NCI-H2196 treated with DMSO at 0.1 percent for 48 hours (cell line): ENCODE results near the gene MLKL.

Source experiments
- DNase-seq: peaks from one replicate; lab custom pipeline; 2025; ENCODE audit not compliant: unreplicated experiment; lab: John Stamatoyannopoulos, UW

Gene MLKL

GRCh38 chr16:74700438-74701225 is at the start of gene MLKL:
TSS of gene MLKL (minus strand) at chr16:74700862. CDS start at chr16:74695757, 5,105 bp downstream.
- DNase-seq: no peak

DNA sequence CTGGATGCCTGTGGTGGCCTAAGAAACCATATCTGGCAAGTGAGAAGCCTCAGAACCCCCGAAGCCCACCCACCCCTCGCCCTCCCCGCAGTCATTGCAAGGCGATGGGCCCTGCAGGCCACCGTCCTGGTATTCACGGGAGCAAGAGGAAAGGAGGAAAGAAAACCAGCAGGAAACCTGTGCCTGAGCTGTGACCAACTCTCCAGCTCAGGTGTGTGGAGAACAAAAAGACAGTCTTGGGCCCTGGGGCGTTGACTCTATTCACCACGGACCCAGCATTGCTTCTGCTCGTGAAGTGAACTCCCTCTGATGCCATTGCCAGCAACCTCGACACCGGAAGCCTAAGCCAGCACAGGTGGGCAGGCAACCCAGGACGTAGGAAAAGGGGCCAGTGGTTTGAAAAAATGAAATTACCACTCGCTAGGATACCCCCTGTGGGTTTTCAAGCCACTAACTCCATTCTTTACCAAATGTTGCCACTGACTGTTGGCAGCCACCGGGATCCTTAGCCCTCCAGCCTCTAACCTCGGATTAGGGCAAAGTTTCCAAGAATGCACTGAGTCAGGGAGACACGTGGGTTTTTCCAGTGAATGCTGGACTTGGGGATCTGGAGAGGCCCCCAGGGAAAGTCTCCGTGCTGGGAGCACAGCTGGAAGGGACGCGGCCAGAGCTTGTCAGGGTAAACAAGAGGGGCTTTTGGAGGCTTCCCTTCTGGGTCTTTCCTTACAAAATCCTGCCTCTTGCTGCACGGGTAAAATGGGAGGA is 48.8 kb upstream of the MLKL start:
- DNase-seq: no peak

- no peak for DNase-seq
Observed at GRCh38 chr16:74748616-74749026, 48.0 kb upstream of the MLKL start.

DNA sequence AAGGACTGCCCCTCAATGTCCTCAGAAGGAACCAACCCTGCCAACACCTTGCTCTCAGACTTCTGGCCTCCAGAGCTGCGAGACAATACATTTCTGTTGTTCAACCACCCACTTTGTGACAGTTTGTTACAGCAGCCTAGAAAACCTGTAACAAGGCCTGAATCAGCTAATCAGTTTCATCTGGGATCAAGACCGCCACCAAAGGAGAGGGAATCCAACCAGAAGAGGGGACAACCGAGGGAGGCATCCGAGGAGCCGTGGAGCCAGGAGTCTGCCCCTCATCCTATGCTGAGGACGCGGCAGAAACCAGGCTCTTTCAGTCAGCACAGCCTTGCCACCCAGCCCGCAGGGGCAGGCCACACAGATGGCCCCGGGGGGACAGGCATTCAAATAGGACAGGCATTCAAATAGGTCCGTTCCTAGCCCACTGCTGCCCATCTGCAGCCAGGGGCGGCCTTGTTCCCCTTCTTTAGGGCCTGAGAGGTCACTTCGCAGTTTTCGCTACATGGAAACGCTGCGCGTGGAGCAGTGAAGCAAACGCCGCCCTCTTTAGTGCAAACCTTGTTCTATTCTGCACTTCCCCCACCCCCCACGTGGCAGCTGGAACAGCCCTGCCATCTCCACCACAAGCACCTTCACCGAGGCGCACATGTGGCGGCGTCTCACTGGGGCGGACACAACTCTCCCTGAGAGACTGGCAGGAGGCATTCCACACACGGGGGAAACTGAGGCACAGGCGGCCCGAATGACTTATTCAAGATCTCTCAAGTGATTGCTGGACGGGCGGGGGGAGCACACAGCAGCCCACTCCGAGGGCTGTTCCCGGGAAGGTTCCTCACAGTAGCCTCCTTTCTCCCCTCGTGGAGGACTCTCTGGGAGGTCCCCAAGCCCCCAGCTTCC is 47.3 kb upstream of the MLKL start:
- no peak for DNase-seq

- no peak for DNase-seq
Observed at GRCh38 chr16:74745926-74746325, 45.3 kb upstream of the MLKL start.

DNA sequence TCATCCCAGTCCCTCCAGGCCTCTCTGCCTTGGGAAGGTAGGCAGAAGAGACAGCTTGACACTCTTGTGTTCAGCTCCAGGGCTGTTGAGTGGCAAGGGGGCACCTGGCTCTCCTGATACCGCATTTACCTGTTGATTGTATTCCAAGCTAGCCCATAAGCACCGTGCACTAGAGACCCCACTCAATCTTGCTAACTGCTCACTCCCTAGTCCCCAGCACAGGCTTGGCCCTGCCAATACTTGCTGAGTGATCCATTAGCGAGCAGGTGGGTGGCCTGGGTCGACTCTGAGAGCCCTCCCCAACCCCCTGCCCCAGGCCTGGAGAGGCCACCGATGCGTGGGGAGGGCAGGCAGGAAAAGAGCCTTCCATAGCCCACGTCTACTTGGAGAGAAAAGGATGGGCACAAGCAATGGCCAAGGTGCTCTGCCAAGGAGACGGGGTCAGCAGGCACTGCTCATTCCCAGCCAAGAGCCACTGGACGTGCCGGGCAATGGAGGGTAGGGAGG is 44.5 kb upstream of the MLKL start:
- no peak for DNase-seq

DNA sequence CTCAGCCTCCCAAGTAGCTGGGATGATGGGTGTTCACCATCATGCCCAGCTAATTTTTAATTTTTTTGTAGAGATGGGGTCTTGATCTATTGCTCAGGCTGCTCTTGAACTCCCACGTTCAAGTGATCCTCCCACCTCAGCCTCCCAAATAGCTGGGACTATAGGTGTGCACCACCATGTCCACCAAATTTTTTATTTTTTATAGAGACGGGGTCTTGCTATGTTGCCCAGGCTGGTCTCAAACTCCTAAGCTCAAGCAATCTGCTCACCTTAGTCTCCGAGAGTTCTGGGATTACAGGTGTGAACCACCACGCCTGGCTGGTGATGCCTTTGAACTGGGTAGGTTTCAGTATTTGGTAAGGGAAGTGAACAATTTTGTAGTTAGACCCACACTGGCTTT is 43.9 kb upstream of the MLKL start:
- DNase-seq: no peak

GRCh38 chr16:74743668-74744299 is 43.1 kb upstream of the MLKL start:
- peak; percentile 66 for DNase-seq

GRCh38 chr16:74743045-74743667 is 42.5 kb upstream of the MLKL start:
- DNase-seq: no peak

DNA sequence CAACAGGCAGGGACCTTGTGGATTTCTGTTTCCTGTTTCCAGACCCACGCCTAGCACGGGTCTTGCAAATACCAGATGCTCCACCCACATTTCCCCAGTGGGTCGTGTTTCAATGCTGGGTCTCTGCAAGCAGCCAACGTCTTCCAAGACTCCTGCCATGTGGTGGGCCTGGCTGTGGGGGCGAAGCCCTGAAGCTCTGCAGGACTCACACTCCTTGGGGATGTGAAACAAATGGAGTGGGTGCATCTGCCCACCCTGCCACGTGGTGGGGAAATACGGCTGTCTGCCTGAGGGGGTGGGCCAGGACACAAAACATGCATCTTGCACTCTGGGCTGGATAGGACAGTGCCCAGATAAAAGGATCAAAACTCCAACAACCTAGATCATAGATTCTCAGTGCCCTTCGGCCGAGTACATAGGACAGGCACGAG is 41.4 kb upstream of the MLKL start:
- no peak for DNase-seq

DNA sequence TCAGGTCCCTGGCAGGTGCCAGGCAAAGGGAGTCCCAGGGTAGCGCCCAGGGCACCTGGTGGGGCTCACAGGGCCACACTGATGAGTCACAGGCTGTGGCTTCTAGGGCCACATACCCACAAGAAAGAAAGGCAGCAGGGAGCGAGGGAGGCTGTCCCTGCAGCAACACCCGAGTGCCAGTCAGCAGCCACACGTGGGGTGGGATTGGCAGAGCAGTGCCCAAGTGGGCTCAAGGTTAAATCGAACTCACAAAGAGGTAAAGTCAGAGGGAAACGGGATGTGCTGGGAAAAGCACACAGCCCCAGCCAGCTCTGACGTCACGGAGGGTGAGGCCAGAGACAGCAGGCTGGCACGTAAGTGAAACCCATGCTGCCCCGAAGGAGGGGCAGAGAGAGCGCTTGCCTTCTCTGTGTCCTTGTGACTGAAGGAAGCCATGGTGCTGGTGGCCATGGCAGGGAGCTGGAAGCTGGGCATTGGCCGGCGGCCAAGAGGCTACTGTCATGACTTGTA is 40.2 kb upstream of the MLKL start:
- DNase-seq: no peak

GRCh38 chr16:74739275-74739674 is 38.6 kb upstream of the MLKL start:
- no peak for DNase-seq

- no peak for DNase-seq
Observed at GRCh38 chr16:74738816-74739215, 38.2 kb upstream of the MLKL start.

DNA sequence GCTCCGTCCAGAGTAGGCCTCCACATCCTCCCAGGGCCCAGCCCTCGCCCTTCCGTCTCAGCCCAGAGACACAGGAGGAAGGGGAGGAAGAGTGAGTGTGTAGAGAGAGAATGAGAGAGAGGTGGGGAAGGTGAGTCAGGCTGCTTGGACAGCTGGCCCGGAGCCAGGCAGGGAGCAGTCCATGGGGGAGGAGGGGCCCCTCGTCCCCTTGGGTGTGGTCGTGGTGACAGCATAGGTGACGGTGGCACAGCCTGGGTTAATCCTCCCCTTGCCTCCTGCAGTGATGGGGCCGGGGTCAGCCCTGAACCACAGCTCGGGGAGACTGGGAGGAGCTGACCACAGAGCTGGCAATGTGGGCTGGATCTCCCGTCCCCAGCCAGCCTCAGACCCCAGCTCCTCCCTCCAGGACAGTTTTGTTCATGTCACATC is 37.5 kb upstream of the MLKL start:
- DNase-seq: no peak

- DNase-seq: no peak
Observed at GRCh38 chr16:74737521-74737920, 36.9 kb upstream of the MLKL start.

GRCh38 chr16:74736531-74737157 is 36.0 kb upstream of the MLKL start:
- no peak for DNase-seq

- no peak for DNase-seq
Observed at GRCh38 chr16:74735554-74735953, 34.9 kb upstream of the MLKL start.

- no peak for DNase-seq
Observed at GRCh38 chr16:74735162-74735452, 34.4 kb upstream of the MLKL start.

DNA sequence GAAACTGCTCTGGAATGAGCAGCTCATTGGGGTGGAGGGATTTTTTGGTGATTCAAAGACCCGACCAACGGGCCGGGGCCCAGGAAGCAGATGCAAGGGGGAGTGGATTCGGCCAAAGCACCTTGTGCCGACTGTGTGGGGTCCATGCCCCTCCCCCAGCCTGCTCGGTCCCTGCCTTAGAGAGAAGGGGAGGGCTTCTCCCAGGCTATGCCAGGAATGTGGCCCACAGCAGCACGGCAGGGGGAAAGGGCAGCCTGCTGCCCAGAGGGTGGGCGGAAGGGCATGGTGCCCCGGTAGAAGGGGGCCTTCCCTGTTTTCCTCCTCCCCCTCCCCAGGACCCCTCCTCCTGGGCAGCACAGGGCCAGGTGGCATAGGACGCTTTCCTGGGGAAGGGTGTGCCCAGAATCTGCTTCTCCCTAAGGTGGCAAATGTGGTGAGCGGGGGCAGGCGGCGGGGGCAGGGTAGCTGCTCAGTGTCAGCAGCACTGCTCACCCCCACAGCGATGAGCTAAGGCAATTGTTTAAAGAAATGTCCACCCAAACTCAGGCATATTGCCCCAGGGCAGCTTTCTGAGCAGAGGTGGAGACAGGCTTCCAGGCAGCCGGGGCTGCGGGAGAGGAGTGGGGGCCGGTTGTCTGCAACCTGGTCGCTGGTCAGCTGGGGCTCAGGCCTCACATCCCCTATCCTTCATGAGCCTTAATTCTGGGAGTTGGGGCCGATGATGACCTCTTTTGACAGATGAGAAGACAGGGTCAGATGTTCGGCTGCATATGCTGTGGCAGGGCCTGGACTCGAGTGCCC is 33.9 kb upstream of the MLKL start:
- DNase-seq: no peak
